ENCODE data around the gene PIK3C3. TPM values are rescaled to one million over a fixed set of nuclear protein-coding genes. Genes with fewer than 3 reads are reported as not detected.

Gene PIK3C3
- total and polyA plus RNA-seq, 4 donors: 12.2 to 25.8 (median 15.8) TPM

- no peak for TF ChIP-seq CTCF (IDR thresholded peaks at IDR 0.05; ENCODE audit: low read depth, low read length, missing input control)
These were observed 158.6 kb downstream of the PIK3C3 start (continued) for GRCh38 chr18:42113529-42114191.

GRCh38 chr18:42114310-42114943 is 159.4 kb downstream of the PIK3C3 start:
- no peaks in the 10 kb centered on the region for H3K36me3 ChIP-seq (ENCODE audit: control insufficient read depth in 4 of 4, insufficient read depth in 3 of 4, low read depth in 1 of 4, low read length in 3 of 4)
- TF ChIP-seq NR2F2 (IDR thresholded peaks at IDR 0.05): no peak
- TF ChIP-seq FOXA1 (IDR thresholded peaks at IDR 0.05): no peak
- TF ChIP-seq CTCF (IDR thresholded peaks at IDR 0.05; ENCODE audit: low read depth, low read length, missing input control): peak; percentile 80
- peak; percentile 14 for TF ChIP-seq MAX (IDR thresholded peaks at IDR 0.05)
- peak; percentile 93 to 97 for TF ChIP-seq RAD21 (IDR thresholded peaks at IDR 0.05)
- TF ChIP-seq RXRA (IDR thresholded peaks at IDR 0.05): peak in 1 of 2 donors; percentile 25
- peak; percentile 76 for TF ChIP-seq YY1 (IDR thresholded peaks at IDR 0.05)
- no peak overlapping the region for H3K9ac ChIP-seq (ENCODE audit: low read depth in 1 of 2, low read length in 2 of 2)

GRCh38 chr18:42126586-42126985 is 171.6 kb downstream of the PIK3C3 start:
- H3K9ac ChIP-seq (ENCODE audit: low read depth in 1 of 2, low read length in 2 of 2): no peak overlapping the region
- H3K4me1 ChIP-seq (ENCODE audit: control insufficient read depth in 4 of 4, insufficient read depth in 4 of 4, low read length in 3 of 4): no peaks in the 10 kb centered on the region
- H3K4me3 ChIP-seq (ENCODE audit: low read depth in 1 of 3, low read length in 3 of 3): no peak overlapping the region
- TF ChIP-seq HNF4A (conservative IDR thresholded peaks at IDR 0.05) (no peak), YY1 (IDR thresholded peaks at IDR 0.05) (no peak), RAD21 (IDR thresholded peaks at IDR 0.05) (no peak), JUND (IDR thresholded peaks at IDR 0.05) (no peak), REST (IDR thresholded peaks at IDR 0.05) (no peak), CTCF (IDR thresholded peaks at IDR 0.05; ENCODE audit: low read depth, low read length, missing input control) (no peak), MAX (IDR thresholded peaks at IDR 0.05) (no peak), SP1 (IDR thresholded peaks at IDR 0.05) (no peak), TAF1 (conservative IDR thresholded peaks at IDR 0.05) (no peak)
- 97% methylated on average over 1 of the region's 1 CpG for WGBS
- H3K27me3 ChIP-seq (ENCODE audit: control insufficient read depth in 4 of 4, insufficient read depth in 4 of 4, low read length in 3 of 4): no peaks in the 10 kb centered on the region
- no peaks in the 10 kb centered on the region for H3K9me3 ChIP-seq (ENCODE audit: control insufficient read depth in 4 of 4, low read length in 3 of 4)
- H3K27ac ChIP-seq (ENCODE audit: low read depth in 1 of 2, low read length in 2 of 2): no peak overlapping the region
- no peak for DNase-seq (ENCODE audit: low spot score)
- no peaks in the 10 kb centered on the region for H3K36me3 ChIP-seq (ENCODE audit: control insufficient read depth in 4 of 4, insufficient read depth in 3 of 4, low read depth in 1 of 4, low read length in 3 of 4)

More at GRCh38 chr18:42114310-42114943, 159.4 kb downstream of the PIK3C3 start:
- DNase-seq (ENCODE audit: low spot score): peak; percentile 50
- Histone ChIP-seq H3K27me3 (ENCODE audit: control insufficient read depth in 4 of 4, insufficient read depth in 4 of 4, low read length in 3 of 4) (no peaks in the 10 kb centered on the region), H3K27ac (ENCODE audit: low read depth in 1 of 2, low read length in 2 of 2) (no peak overlapping the region), H3K9me3 (ENCODE audit: control insufficient read depth in 4 of 4, low read length in 3 of 4) (no peaks in the 10 kb centered on the region), H3K4me3 (ENCODE audit: low read depth in 1 of 3, low read length in 3 of 3) (no peak overlapping the region), H3K4me1 (ENCODE audit: control insufficient read depth in 4 of 4, insufficient read depth in 4 of 4, low read length in 3 of 4) (peaks cover 0 to 10% (median 4%) of the 10 kb centered on the region in 4 donors)
- 27% methylated on average over 7 of the region's 7 CpGs for WGBS
